T-helper 9 cell (primary cell): Measurements from ENCODE around the gene WARS2.

Source experiments
- DNase-seq: peaks from one replicate; pipeline ENCODE4 v3.0.0-alpha.2; 2020

WARS2 gene

DNA sequence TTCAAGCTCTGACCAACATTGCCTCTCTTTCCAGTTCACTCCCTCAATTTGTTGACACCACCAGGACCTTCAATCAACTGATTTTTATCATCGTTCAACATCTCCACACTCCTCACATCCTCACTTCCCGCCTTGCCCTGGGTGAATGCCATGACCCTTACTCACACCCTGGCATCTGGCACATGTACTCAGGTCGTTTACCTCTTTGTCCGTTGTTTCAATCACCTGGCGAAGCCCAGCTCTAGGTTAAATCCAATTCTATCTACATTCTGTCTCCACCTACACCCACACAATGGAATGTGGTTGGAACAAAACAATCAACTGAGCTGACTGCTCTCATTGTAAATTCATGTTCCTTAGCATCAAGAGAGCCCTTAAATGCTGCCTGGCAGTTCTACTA, 128.1 kb downstream of the WARS2 start:
- no peak for DNase-seq

DNA sequence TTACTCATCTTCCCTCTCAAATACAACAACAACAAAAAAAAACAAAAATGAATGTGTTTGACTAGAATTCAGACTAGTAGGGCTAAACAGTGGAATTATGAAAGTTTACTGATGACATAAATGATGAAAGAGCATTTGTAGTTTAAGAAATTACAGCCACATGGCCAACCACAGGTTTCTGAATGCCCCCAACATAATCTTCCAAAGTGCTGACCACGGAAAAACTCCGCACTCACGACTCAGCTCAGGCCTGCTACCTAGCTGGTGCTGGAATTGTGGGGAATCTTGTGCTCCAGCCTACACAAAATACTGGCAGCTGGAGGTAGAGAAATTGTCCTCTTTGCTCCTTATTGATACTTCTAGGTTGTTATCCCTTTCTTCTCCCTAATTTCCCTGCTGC, 128.7 kb downstream of the WARS2 start:
- no peak for DNase-seq

- no peak for DNase-seq
These were observed 129.3 kb downstream of the WARS2 start for GRCh38 chr1:119011116-119011515.

- DNase-seq, result no peak
These were observed 130.3 kb downstream of the WARS2 start for GRCh38 chr1:119010201-119010600.

DNA sequence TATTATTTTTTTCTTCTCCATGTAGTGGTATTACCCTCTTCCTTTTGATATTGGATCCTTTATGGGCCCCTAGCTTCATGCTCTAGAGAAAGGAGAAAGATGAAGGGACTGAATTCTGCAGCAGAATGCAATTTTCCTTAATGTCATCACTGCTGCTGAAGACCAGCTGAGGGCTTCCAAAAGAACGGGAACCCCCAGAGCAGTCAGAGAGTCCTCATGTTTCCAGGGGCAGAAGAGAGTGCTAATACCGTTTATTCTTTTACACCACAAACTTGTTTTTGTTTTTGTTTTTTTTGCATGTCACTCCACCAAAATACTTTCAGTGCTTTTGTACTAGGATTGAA, 131.2 kb downstream of the WARS2 start:
- DNase-seq, result no peak

DNA sequence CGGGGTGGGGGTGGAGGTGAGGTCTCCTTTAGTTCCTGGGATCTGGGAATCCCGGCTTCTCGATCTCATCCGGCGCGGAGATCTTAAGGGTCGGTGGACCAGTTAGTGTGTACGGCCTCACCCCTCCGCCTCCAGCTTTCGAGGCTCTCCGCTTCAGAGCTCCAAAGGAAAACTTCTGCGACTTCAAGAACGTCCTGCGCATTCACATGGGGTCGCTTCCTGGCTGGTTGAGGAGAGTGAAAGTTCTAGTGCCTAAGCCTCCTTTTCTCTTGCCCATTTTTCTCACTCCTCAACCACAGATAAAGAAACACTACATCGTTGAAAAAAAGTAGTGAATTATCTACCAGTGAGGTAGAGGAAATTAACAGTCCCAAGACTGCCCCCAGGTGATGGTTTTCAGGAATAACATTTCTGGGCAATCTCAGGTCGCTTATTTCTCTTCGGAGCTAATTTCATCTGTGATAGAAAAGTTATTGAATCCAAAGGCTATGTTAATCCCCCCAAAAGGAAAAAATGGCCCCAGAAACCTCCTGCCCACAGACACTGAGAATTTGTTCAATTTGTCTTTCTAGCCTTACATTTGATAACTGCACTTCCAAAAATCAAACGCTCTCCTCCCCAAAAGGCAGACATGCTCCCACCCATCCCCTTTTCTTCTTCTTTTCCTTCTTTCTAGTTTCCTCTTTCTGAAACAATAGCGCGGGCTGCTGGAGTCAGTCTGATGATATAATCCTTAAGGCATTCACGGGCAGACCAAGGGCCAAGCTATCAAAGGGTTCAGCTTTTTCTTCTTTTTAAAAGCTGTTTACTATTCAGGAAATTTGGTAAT, 131.8 kb downstream of the WARS2 start:
- DNase-seq, result no peak

DNA sequence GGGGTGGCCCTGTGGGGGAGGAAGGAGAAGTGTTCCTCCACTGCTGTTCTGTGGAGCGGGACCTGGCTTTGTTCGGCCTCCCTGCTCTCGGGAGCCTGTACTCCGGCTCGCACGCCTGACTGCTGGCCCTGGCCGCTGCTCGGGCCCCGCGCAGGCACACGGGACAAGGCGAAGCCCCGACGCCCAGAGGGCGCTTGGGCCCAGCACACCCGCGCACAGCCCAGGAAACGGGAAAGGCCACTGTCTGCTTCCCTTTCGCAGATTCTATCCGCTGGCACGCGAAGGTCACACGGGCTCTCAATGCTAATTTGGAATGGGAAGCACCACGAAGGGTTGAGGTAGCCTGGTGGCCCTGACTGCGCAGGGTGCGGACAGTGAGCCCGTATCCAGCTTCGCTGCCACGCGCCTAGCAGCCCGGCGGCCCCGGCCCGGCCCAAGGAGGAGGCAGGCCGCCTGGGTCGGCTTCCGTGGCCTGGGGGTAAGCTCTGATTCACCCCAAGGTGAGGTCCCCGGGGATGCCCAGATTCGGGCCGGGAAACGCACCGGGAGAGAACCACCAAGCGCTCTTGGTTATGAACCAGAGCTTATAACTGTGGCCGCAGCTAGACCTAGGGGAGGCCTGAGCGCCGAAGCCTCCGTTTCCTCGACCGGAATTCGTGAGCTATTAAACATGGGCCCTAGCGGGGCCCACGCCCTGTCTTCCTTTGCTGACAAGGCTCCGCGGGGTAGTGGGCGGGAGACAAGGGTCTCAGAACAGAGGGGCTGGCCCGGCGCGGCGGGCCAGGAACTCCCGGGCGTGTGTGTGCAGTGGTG, 132.6 kb downstream of the WARS2 start:
- DNase-seq, result no peak

DNA sequence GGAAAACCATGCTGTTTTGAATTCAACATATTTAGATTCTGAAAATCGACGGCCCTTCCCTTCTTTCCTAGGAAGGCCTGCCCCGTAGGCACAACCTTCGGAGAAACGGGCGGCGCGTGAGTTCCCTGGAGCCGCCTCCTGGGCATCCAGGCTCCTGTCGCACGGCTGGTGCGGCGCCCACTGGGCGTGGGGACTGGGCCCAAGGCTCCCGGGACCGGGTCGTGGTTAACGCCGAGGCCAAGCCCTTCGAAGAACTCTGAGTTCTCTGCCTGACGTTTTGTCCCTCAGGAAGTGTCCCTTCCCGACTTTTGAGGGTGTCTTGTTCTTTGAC, 133.1 kb downstream of the WARS2 start:
- no peak for DNase-seq

DNA sequence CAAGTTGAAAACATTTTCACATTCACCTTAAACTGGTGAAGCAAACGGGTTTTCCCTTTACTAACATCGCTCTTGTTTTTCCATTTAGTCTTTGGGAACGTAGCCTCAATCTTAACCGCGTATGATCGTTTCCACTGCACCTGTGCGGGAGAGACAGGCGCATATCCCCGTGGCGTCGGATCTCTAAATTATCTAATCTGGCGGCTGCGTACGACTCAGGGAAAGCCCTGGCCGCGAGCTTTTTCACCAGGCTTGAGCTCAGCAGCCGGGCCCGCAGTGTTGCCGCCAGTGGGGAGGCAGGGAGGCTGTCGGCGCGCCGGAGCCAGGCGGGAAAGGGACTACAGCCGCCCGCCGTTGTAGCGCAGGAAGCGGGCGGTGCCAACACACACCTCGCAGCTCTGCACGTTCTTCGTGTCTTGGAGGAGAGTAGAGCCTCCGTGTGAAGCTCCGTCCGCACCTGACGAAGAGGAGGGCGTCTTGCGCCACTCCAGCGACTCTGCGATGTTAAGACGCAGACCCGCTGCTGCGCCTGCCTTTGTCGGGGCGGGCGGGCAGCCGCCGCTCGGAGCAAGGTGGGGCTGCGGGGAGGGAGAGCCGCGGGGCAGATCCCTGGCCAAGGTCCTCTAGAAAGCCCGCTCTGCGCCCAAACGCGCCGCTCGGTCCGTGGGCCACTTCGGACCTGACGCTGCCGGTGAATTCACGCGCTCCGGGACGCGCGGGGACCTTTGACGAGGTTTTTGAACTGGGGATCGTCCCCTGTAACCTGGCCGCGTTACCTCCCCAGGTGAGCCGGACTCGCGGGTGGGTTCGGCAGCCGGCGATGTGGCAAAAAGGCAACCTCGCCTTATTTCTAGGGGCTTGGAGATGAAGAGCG, 133.8 kb downstream of the WARS2 start:
- no peak for DNase-seq

GRCh38 chr1:119005724-119006405, 134.6 kb downstream of the WARS2 start:
- no peak for DNase-seq

DNA sequence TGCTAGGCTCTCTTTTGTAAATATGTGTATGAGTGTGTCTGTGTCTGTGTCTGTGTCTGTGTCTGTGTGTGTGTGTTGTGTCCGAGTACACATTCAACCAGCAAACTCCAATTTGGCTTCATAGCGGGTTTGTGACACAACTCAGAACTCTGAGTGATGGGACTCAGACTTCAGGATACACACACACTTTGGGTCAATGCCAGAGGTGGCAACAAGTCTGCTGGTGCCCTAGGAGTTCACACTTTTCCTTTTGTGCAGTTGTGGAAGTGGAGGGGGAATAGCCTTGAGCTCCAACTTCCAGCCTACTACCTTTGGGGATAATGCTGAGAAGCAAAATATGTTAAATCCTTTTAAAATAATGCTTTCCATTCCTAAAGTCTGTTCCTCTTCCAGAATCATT, 135.7 kb downstream of the WARS2 start:
- DNase-seq, result no peak

DNA sequence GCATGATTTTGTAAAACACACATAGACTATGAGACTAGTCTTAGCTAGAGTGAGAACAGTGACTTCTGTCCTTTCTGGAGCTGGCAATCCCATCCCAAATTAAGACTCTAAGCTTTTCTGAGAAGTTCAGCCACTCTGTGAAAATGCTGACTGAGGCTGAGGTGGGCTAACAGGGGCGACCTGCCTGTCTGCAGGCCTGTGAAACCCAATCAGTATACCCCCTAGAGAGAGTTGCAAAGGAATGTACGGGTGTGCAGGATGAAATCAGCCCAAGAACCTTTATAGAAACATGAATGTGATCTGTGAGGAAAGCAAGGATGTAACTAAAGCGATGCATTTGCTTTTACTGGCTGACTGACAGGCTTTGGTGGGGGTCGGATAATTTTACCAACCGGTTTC, 136.3 kb downstream of the WARS2 start:
- DNase-seq, result no peak

DNA sequence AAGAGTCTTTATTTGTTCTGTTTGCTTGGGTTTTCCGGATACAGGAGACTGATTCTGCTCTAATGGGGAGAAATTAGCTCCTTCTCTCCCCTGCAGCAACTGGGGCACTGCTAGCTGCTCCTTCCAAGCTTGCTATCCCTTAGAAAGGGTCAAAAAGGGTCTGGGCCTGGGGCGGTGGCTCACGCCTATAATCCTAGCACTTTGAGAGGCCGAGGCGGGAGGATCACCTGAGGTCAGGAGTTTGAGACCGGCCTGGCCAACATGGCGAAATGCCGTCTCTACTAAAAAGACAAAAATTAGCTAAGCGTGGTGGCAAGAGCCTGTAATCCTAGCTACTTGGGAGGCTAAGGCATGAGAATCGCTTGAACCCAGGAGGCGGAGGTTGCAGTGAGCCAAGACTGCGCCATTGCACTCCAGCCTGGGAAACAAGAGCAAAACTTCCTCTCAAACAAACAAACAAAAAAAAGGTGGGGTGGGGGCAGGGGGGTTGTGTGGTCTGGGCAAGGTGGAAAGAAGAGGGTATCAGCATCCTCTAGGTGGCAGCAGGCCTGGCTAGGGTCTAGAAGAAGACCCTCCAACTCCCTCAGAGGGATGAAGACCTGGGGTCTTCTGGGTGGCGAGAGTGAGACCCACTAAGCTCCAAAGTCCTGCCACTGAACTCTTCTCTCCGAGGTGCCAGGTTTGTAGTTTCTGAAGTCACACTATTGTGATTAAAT, 136.9 kb downstream of the WARS2 start:
- no peak for DNase-seq

GRCh38 chr1:119002028-119002686, 138.3 kb downstream of the WARS2 start:
- no peak for DNase-seq

DNA sequence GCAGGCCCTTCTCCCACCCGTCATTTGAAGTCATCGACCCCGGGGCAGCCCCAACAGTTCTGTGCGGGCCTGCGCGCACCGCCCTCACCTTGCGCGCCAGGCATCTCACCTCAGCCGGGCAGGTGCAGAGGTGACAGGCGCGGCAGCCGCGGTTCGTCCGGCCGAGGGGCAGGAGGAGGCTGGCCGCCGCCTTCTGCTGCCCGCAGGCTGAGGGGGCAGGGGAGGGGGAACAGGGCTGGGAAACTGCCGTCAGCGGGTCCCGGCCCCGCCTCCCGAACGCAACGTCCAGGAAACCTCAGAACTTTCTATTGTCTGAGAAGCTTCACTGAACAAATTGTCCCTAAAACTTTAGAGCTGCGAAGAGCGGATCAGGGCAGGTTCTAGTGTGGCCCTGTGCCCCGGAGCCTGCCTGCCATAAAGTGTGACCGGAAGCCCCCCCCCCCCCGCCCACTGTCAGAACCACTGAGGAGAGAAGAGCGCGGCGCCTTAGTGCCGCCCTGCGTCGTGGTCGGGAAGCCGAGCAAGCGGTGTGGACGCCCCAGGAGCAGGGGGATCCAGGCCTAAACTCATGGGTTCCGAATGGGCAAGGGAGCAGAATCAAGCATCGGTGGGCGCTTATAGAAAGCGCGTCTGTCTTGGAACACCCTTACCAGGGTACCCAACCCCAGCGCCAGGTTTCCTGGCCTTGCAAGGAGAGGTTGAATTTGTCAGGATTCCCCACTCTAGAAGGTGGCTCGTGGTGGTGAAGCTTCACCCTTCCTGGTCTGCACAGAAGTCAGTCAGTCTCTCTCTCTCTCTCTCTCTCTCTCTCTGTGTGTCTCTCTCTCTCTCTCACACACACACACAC, 139.0 kb downstream of the WARS2 start:
- no peak for DNase-seq

DNA sequence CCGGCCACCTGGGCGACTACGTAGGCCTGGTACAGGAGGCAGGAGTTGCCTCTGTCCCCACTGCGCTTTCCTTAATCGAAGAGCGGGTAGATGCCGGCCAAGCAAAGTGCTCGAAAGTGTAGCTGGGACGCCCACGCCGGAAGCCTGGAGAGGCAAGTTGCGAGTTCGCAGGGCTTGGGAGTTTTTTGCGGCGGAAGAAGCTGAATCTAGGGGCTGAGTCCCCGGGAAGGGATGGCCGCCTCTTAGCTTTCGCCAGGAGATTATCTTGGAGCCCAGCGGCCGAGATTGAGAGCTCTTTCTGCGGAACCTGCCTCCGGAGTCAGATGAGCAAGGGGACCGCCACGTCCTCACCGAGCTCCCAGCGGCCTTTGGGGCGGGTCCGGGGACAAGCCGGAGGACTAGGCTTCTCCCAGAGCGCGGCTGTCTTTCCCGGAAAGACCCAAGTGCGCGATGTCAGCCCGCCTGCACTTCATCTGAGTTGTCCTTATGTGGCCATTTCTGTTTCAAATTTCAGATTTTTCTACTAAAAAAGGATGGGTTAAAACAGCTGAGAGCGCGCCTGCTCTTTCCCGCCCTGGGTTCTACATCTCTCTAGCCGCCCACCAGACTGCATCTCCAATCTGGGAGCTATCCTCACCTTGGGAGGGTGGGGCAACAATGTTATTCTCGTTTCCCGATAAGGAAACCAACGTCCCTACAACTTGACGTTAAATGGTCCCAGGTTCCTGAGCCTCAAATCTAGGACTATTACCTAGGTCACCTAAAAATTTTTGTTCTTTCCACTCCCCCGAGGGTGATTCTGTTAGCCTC, 139.9 kb downstream of the WARS2 start:
- DNase-seq, result no peak

DNA sequence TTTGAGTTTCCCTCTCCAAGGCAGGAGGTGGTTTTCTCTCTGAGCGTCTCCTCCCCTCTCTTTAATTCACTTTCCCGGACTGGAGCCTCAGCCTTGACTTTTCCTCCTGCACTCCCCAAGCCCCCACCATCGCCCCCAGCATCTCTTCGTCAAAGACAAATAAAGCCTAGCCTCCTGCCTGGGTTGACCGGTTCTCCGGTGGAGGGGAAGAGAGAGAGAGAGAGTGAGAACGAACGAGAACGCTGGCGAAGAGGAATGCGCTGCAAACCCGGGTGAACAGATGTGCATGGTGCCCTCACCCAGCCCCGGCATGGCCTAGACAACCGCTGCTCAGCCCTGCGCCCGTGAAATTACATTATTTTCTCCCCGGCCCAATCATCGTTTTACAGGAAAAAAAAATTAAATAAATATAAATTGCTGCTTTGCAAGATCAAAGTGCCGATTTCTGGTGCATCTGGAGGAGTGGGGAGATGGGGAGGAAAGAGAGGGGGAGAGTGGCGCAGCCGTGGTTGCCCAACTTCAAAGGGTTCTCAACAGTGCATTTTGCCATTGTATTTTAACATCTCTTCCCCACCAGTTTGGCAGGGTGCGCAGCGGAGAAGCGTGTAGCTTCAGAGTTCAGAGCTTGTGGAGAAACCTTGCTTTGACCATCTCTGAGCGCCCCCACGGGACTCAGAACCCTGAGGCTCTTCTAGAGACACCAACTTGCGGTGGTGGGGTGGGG, 140.9 kb downstream of the WARS2 start:
- DNase-seq, result no peak

- no peak for DNase-seq
These were observed 142.3 kb downstream of the WARS2 start for GRCh38 chr1:118998171-118998570.

DNA sequence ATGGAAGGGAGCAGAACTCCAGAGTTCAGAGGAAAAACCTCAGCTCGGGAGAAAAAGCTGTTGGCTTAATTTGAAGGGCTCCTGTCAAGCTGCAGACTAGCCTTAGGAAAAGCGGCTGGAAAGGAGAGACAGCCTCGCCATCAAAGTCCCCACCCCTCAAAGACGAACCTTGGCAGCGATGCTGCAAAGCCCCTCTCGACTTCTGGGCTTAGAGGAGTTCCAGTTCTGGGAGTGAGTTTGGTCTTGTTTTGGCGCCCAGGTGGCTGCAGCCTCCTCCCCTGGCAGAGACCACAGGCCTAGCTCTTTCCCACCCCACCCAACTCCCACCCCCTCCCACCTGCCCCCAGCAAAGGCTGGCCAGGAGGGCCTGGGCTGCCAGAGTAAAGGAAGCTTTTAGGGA, 143.2 kb downstream of the WARS2 start:
- no peak for DNase-seq
